NK-92 treated with Interleukin-12 subunit alpha and Interleukin-12 subunit beta, amount 100 ng/mL, for 24 hours (cell line): ENCODE measurements around the gene IFT122.

Source experiments
- DNase-seq: peaks from one replicate; lab custom pipeline; 2025; lab: John Stamatoyannopoulos, UW

Gene IFT122

DNA sequence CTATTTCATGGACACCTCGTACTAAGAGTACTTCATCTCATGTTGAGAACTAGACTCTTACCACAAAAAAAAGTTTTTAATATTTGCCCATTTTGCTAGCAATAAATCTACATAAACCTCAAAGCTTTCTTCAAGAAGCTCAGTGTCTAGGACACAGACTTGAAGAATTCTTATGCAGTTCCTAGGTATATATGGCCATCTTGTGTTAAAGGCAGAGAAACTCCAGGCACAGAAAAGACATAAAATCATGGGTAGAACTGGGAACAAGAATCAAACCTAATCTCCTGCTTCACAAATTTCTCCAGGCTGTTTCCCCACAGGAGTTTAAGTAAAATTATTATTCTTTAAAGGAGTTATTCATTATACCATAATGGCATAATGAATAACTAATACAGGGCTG, 4.7 kb upstream of the IFT122 start:
- DNase-seq = no peak

DNA sequence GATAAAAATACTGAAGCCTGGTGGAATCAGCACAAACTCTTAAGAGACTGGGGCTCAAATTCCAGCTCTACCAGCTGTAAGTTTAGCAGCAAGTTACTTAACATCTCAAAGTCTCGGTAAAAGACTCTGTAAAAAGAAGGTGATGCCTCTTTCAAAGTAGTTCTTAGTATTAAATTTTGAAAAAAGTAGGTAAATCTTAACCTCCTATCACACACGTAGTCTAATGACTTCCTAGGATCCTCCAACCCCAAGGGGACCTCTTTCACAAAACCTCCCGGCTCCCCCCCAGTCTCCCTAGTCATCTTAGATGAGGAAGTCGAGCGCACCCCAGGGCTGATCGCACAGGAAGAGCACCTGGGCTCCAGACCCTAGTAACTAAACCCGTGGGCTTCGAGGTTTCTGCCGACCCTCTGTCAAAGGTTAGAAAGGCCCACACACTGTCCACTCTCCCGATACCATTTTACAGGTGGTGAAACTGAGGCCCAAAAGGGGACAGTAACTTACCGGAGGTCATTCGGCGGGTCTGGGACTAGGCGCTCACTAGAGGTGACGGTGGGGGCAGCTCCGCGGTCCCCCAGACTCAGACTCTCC, 703 bp upstream of the IFT122 start:
- DNase-seq = no peak

GRCh38 chr3:129440618-129441190, 680 bp downstream of the IFT122 start:
- DNase-seq = no peak

DNA sequence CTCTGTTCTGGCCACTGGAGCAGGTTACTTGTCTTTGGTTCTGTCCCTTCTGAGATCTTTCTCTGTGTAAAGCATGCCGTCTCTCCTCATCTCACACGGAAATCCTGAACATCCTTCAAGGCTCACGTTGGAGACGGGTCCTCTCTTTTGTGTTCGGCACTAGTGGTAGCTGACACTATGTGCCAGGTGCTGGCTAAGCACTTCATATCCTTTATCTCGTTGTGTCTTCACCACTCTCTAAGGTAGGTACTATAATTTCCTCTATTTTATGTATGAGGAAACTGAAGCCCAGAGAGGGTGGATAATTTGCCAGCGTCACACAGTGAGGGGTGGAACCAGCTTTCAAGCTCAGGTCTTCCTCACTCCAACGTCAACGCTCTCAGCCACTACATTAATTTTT, 1.2 kb downstream of the IFT122 start:
- no peak for DNase-seq

DNA sequence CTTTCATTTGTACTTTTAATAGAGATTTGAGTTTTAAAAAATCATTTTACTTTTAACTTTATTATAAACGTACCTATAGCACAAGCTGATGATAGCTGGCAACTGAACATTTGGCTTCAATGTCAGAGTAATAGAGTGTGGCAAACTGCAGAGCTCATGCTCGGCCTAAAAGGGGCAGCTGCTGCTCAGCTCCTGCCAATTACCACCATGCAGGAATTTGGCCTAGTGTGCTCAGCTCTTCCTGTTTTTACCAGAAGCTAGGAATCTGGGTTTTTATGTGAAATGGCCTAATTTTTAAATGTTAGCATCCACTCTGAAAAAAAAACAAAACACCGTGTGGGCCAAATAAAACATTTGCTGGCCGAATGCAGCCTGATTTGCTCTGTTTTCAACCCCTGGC, 1.8 kb downstream of the IFT122 start:
- DNase-seq = no peak

GRCh38 chr3:129442486-129442885, 2.5 kb downstream of the IFT122 start:
- no peak for DNase-seq

GRCh38 chr3:129442947-129443346, 2.9 kb downstream of the IFT122 start:
- no peak for DNase-seq

GRCh38 chr3:129445471-129445870, 5.4 kb downstream of the IFT122 start:
- DNase-seq = no peak

GRCh38 chr3:129446926-129447325, 6.9 kb downstream of the IFT122 start:
- DNase-seq = no peak

DNA sequence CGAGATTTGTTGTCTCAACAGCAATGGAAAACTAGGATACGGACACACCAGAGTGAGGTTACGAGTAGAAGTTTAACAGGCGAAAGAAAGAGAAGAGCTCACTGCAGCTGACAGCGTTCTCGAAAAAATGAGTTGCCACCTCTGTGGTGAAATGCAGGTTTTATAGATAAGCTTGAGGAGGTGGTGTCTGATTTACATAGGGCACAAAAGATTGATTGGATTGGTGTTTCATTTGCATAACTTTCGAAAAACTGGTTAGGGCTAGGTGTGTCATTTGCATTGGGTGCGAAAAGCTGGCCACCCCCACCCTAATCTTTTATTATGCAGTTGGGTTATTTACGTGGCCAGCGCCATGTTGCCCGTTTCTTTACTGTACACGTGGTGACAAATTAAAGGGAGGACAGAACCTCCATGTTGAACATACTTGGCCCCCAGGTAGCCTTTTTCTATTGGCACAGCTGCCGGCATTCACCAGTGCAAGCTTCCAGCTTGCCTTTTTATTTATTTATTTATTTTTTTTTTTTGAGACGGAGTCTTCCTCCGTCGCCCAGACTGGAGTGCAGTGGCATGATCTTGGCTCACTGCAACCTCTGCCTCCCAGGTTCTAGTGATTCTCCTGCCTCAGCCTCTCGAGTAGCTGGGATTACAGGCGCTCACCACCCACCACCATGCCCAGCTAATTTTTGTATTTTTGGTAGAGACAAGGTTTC, 8.3 kb downstream of the IFT122 start:
- no peak for DNase-seq

DNA sequence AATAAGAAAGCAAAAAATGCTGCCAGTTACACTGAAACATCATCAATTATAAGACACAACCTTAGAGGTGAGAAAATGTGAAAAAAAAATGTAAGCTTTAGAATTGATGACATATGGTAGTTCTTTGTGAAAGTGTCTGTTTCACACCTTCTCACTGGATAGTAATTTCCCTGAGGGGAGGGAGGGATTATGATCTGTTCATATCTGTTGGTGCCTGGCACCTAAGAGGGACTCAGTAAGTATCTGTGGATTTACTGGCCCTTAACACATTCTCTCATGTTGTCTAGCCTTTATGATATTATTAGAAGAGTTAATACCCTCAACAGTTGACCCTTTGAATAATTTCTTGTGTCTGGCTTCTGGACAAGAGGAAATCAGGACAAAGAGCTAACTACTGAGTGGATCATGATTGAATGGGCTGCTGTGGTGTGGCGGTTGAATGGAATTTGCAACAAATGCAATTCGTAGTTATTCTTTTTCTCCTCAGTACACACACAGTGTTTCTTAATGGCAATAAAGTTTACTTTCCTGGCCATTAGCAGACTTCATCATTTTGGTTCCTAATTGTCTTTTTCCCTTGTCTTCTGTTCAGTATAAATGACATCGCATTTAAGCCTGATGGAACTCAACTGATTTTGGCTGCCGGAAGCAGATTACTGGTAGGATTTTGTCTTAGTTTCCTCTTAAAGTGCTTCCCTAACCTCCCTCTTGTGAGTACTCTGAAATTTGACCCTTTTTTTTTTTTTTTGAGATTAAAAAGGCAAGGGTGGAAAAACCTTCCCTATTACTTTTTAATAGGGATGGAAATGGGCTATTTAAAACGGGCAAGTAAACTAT, 9.5 kb downstream of the IFT122 start:
- no peak for DNase-seq

- DNase-seq = no peak
Measured at GRCh38 chr3:129453732-129454131, 13.7 kb downstream of the IFT122 start.

- no peak for DNase-seq
Measured at GRCh38 chr3:129460155-129460554, 20.1 kb downstream of the IFT122 start.

DNA sequence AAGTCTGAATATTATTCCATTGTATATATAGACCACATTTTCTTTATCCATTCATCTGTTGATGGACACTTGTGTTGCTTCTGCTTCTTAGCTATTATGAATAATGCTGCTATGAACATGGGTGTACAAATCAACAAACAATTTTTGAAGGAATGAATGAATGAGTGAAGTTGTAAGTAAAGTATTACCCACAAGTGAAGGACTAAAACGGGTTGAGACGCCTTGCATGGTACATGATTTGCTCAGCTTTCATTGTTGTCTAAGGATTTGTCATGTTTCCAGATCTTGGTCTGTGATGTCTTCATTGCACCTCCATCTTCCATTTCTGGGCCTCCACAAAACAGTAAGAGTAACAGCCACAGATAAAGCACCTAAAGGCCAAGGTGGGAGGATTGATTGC, 20.5 kb downstream of the IFT122 start:
- no peak for DNase-seq

DNA sequence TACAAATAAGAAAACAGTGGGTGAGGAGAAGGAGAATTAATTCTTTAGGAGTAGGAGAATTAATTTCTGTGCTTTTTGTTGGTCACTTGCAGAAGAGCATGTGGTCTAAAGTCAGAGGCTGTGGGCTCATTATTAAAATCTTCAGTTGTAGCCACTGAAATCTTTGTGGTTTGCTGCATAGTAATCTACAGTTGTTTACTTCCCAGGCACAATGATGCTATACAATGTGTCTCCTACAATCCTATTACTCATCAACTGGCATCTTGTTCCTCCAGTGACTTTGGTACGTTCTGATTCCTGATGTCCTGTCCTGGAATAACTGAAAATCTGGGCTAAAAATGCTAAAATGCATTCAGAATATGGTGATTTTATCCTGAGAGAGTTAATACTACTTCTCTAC, 21.0 kb downstream of the IFT122 start:
- no peak for DNase-seq

GRCh38 chr3:129461461-129462146, 21.6 kb downstream of the IFT122 start:
- DNase-seq = no peak

DNA sequence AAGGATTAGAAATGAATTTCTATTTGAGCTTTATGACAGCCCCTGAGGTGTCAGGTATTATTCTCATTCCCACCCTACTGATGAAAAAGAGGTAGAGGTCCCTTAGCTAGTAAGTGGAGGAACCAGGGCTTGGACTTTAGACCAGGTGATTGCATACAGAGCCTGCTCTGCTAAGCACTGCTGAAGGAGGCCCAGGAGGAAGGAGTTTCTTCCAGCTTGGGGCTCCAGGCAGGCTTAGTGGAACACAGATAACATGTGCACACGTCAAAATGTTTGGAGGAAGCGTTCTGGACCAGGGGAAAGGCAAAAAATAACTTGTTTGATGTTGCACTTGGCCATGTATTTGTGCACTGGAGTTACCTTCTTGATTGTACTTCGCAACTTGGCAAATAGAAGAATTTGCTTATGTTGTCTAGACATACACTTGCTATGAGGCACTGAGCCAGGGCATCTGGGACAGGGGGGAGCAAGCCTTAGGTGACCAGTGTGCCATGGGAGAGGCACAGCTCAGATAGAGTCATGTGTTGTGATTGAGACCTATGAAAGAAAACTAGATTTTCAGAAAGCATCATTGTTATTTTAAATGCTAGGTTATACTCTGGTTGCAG, 22.4 kb downstream of the IFT122 start:
- DNase-seq = no peak

GRCh38 chr3:129463094-129463493, 23.1 kb downstream of the IFT122 start:
- DNase-seq = no peak

GRCh38 chr3:129463716-129464115, 23.7 kb downstream of the IFT122 start:
- no peak for DNase-seq

DNA sequence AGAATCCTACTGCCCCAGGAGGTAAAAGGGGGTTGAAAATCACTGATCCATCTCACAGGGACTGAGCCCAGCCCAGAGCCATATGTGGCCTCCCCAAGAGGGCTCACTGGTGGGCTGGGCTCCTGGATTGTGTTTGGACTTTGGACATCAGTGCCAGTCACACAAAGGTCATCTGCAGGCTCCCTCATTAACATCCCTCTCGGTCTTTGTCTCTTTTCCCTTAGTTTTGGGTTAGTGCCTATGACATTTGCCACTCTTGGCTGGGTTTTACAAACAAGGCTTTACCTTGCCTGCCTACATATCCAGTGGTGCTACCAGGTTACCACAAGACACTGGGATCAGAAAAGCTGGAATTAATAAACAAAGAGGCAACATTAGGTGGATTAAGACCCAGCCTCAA, 27.9 kb downstream of the IFT122 start:
- no peak for DNase-seq

- DNase-seq = no peak
Measured at GRCh38 chr3:129469026-129469425, 29.0 kb downstream of the IFT122 start.

DNA sequence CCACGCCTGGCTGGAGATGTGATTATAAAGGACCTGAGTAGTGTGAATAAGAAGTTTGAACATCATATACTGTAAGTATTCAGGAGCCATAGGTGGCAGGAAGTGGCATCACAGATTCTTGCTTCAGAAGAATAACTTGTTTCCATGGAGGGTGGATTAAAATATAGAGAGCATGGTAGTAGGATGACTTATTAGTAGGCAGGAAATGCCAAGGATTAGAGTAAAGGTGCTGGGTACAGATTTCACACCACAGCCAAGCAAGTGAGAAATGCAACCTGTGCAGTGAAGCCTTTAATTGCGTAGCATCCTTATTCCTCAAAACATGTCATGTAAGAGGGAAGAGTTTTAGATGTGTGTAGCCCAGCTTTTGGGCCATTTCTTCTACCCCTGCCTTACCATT, 30.8 kb downstream of the IFT122 start:
- DNase-seq = no peak
